H9 (cell line): ENCODE results near the gene SUMO2. TPM values are rescaled to one million over a fixed set of nuclear protein-coding genes. Genes with fewer than 3 reads are reported as not detected.

Experiments used
- DNase-seq: peaks from one replicate; pipeline ENCODE4 v3.0.0-alpha.2; 2017
- H2AFZ ChIP-seq: one replicate; pipeline ENCODE4 v1.6.1; 2013; ENCODE audit warnings: mild to moderate bottlenecking, low read length, control low read depth, moderate library complexity
- H2AK5ac ChIP-seq: 2 replicates; pipeline ENCODE4 v1.6.1; 2013; ENCODE audit warnings: low read length, control low read depth, mixed read lengths; ENCODE audit not compliant: insufficient read length
- H2BK120ac ChIP-seq: one replicate; pipeline ENCODE4 v1.6.1; 2013; ENCODE audit warnings: low read depth, mild to moderate bottlenecking, low read length, control low read depth, inconsistent platforms; ENCODE audit not compliant: poor library complexity, severe bottlenecking
- H2BK12ac ChIP-seq: 2 replicates; pipeline ENCODE4 v1.6.1; 2013; ENCODE audit warnings: low read length, control low read depth, mixed read lengths, low read depth; ENCODE audit not compliant: insufficient read length
- H2BK15ac ChIP-seq: 2 replicates; pipeline ENCODE4 v1.6.1; 2013; ENCODE audit warnings: low read depth, low read length, control low read depth
- H2BK20ac ChIP-seq: one replicate; pipeline ENCODE4 v1.6.1; 2013; ENCODE audit warnings: low read depth, mild to moderate bottlenecking, low read length, control low read depth, inconsistent platforms; ENCODE audit not compliant: poor library complexity, severe bottlenecking
- H2BK5ac ChIP-seq: 2 replicates; pipeline ENCODE4 v1.6.1; 2013; ENCODE audit warnings: low read length, control low read depth, mixed read lengths; ENCODE audit not compliant: insufficient read length
- H3K14ac ChIP-seq: 2 replicates; pipeline ENCODE4 v1.6.1; 2013; ENCODE audit warnings: low read length, control low read depth; ENCODE audit not compliant: insufficient read depth
- H3K18ac ChIP-seq: 2 replicates; pipeline ENCODE4 v1.6.1; 2013; ENCODE audit warnings: low read depth, mild to moderate bottlenecking, mixed read lengths, low read length, control low read depth; ENCODE audit not compliant: insufficient read length
- H3K23ac ChIP-seq: 2 replicates; pipeline ENCODE4 v1.6.1; 2013; ENCODE audit warnings: low read length, control low read depth, mixed read lengths, low read depth; ENCODE audit not compliant: insufficient read length
- H3K23me2 ChIP-seq: 2 replicates; pipeline ENCODE4 v1.6.1; 2013; ENCODE audit warnings: low read depth, mild to moderate bottlenecking, mixed read lengths, low read length, control low read depth; ENCODE audit not compliant: insufficient read length, poor library complexity, severe bottlenecking
- H3K27ac ChIP-seq: 2 replicates; pipeline ENCODE4 v1.5.1; 2013; ENCODE audit warnings: low read length, control low read depth, mixed read lengths, low read depth; ENCODE audit not compliant: insufficient read length
- H3K27me3 ChIP-seq: 2 replicates; pipeline ENCODE4 v1.6.1; 2013; ENCODE audit warnings: low read length, control low read depth, inconsistent platforms; ENCODE audit not compliant: insufficient read depth
- H3K4ac ChIP-seq: 2 replicates; pipeline ENCODE4 v1.6.1; 2013; ENCODE audit warnings: low read depth, mild to moderate bottlenecking, control low read depth, inconsistent platforms, low read length, moderate library complexity
- H3K4me1 ChIP-seq: 2 replicates; pipeline ENCODE4 v1.6.1; 2013; ENCODE audit warnings: low read length, control low read depth, inconsistent platforms; ENCODE audit not compliant: insufficient read depth
- H3K4me2 ChIP-seq: 2 replicates; pipeline ENCODE4 v1.6.1; 2013; ENCODE audit warnings: low read length, control low read depth, mixed read lengths; ENCODE audit not compliant: insufficient read length, insufficient read depth
- H3K56ac ChIP-seq: 2 replicates; pipeline ENCODE4 v1.6.1; 2013; ENCODE audit warnings: low read depth, mild to moderate bottlenecking, mixed read lengths, low read length, control low read depth; ENCODE audit not compliant: insufficient read length
- H3K79me1 ChIP-seq: 2 replicates; pipeline ENCODE4 v1.6.1; 2013; ENCODE audit warnings: low read depth, mild to moderate bottlenecking, moderate library complexity, low read length, control low read depth, inconsistent platforms; ENCODE audit not compliant: insufficient read depth, poor library complexity, severe bottlenecking
- H3K79me2 ChIP-seq: 2 replicates; pipeline ENCODE4 v1.6.1; 2013; ENCODE audit warnings: low read length, control low read depth, inconsistent platforms; ENCODE audit not compliant: insufficient read depth
- H3K9ac ChIP-seq: 2 replicates; pipeline ENCODE4 v1.6.1; 2013; ENCODE audit warnings: low read length, control low read depth, mixed read lengths; ENCODE audit not compliant: insufficient read length; ENCODE audit errors: extremely low read depth
- H3K9me3 ChIP-seq: one replicate; pipeline ENCODE4 v1.6.1; 2013; ENCODE audit warnings: low read depth, low read length, inconsistent platforms; ENCODE audit not compliant: control insufficient read depth
- H3T11ph ChIP-seq: one replicate; pipeline ENCODE4 v1.6.1; 2013; ENCODE audit warnings: mild to moderate bottlenecking, low read length, control low read depth, inconsistent platforms
- H4K20me1 ChIP-seq: one replicate; pipeline ENCODE4 v1.6.1; 2013; ENCODE audit not compliant: control insufficient read depth, insufficient read length, insufficient read depth
- H4K5ac ChIP-seq: 2 replicates; pipeline ENCODE4 v1.6.1; 2013; ENCODE audit warnings: low read depth, mild to moderate bottlenecking, mixed read lengths, low read length, control low read depth; ENCODE audit not compliant: insufficient read length
- H4K8ac ChIP-seq: replicated peaks from 2 replicates; pipeline ENCODE4 v1.6.1; 2013; ENCODE audit warnings: low read length, control low read depth, mixed read lengths, low read depth; ENCODE audit not compliant: insufficient read length
- H4K91ac ChIP-seq: 2 replicates; pipeline ENCODE4 v1.6.1; 2013; ENCODE audit warnings: low read depth, mild to moderate bottlenecking, moderate library complexity, mixed read lengths, low read length, control low read depth; ENCODE audit not compliant: insufficient read length
- H3K27ac Mint-ChIP-seq, 3 experiments: 2 replicates in 2 of 3; 3 replicates in 1 of 3; pipeline ENCODE4 v1.8.0; 2020 to 2021; ENCODE audit warnings: mixed read lengths in 3 of 3, mild to moderate bottlenecking in 1 of 3, moderate library complexity in 1 of 3
- H3K27me3 Mint-ChIP-seq: 2 replicates; pipeline ENCODE4 v1.8.0; 2021; ENCODE audit warnings: low read depth, mild to moderate bottlenecking, moderate library complexity, mixed read lengths
- H3K36me3 Mint-ChIP-seq, 3 experiments: 2 replicates in 2 of 3; 3 replicates in 1 of 3; pipeline ENCODE4 v1.8.0; 2020 to 2021; ENCODE audit warnings: low read depth in 3 of 3, mixed read lengths in 3 of 3; ENCODE audit not compliant: insufficient read depth in 1 of 3
- H3K4me1 Mint-ChIP-seq, 2 experiments: 2 replicates each; pipeline ENCODE4 v1.8.0; 2020; ENCODE audit warnings: mixed read lengths in 2 of 2
- H3K4me3 Mint-ChIP-seq, 2 experiments: 2 replicates in 1 of 2; 3 replicates in 1 of 2; pipeline ENCODE4 v1.8.0; 2020 to 2021; ENCODE audit warnings: mild to moderate bottlenecking in 2 of 2, mixed read lengths in 2 of 2, moderate library complexity in 1 of 2
- H3K9me3 Mint-ChIP-seq, 2 experiments: 2 replicates in 1 of 2; 3 replicates in 1 of 2; pipeline ENCODE4 v1.8.0; 2020; ENCODE audit warnings: mild to moderate bottlenecking in 2 of 2, mixed read lengths in 2 of 2, moderate library complexity in 1 of 2
- CTCF ChIP-seq: fragments of 200-600 bp; sonication (generic); conservative IDR thresholded peaks from 3 replicates; pipeline ENCODE4 v1.8.0; 2021; ENCODE audit warnings: antibody characterized with exemption, mild to moderate bottlenecking
- WGBS: extraction: QIAGEN DNeasy Blood & Tissue Kit; methylation state at CpG from one replicate; pipeline ENCODE4 v1.1.7; 2013; ENCODE audit warnings: missing lambda C conversion rate, low lambda C conversion rate, mixed read lengths; ENCODE audit not compliant: insufficient read length; ENCODE audit errors: extremely low coverage; 5-methylcytosine and 5-hydroxymethylcytosine counted together
- total RNA-seq: library from RNA; stranded (reverse); gene quantifications from 2 replicates; pipeline ENCODE4 v1.2.1, GENCODE V29; 2021

The SUMO2 gene
- total RNA-seq, 1 experiment from 2014 or later = 813 TPM

DNA sequence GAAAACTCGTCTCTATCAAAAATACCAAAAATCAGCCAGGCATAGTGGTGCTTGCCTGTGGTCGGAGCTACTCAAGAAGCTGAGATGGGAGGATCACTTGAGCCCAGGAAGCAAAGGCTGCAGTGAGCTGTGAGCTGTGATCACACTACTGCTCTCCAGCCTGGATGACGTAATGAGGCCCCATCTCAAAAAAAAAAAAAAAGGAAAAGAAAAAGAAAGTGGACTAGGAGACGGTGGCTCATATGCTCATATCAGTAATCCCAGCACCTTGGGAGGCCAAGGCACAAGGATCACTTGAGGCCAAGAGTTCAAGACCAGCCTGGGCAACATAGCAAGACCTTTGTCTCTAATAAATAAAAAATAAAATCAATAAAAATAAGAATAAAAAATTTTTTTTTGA lies 8.8 kb upstream of the SUMO2 start:
- H3K4me3 Mint-ChIP-seq = no peak overlapping the region
- no peaks in the 10 kb centered on the region for H4K20me1 ChIP-seq
- no peak overlapping the region for H3K4me2 ChIP-seq
- no CpG with 5 or more reads among the region's 4 CpGs for WGBS
- DNase-seq = no peak
- H3K4me1 Mint-ChIP-seq = no peaks in the 10 kb centered on the region; a peak in 1 of 4 replicates
- H3K18ac ChIP-seq = no peak overlapping the region
- H3K27ac ChIP-seq = no peak overlapping the region
- H3K23ac ChIP-seq = no peak overlapping the region
- H2BK15ac ChIP-seq = no peak overlapping the region
- no peak overlapping the region for H2BK12ac ChIP-seq
- no peak overlapping the region for H3K4ac ChIP-seq
- no peaks in the 10 kb centered on the region for H3K36me3 Mint-ChIP-seq
- no peaks in the 10 kb centered on the region for H3K4me1 ChIP-seq
- H3T11ph ChIP-seq = no peak overlapping the region
- no peak overlapping the region for H3K27ac Mint-ChIP-seq
- no peaks in the 10 kb centered on the region for H3K9me3 ChIP-seq
- H3K23me2 ChIP-seq = no peaks in the 10 kb centered on the region
- H2AFZ ChIP-seq = no peak overlapping the region
- H3K56ac ChIP-seq = no peak overlapping the region
- no peak overlapping the region for H3K9ac ChIP-seq
- no peaks in the 10 kb centered on the region for H3K79me1 ChIP-seq
- H2BK120ac ChIP-seq = no peak overlapping the region
- H2BK20ac ChIP-seq = no peak overlapping the region
- H4K5ac ChIP-seq = no peak overlapping the region
- no peak overlapping the region for H3K14ac ChIP-seq
- no peak overlapping the region for H2BK5ac ChIP-seq
- no peak overlapping the region for H4K8ac ChIP-seq
- TF ChIP-seq CTCF = no peak
- no peaks in the 10 kb centered on the region for H3K9me3 Mint-ChIP-seq
- no peaks in the 10 kb centered on the region for H3K27me3 Mint-ChIP-seq
- no peak overlapping the region for H4K91ac ChIP-seq
- no peak overlapping the region for H2AK5ac ChIP-seq
- H3K79me2 ChIP-seq = no peaks in the 10 kb centered on the region
- H3K27me3 ChIP-seq = no peaks in the 10 kb centered on the region
